ENCODE data around the gene PAPSS2.

GRCh38 chr10:87646935-87647334, 12.7 kb upstream of the PAPSS2 start:
- TF ChIP-seq EZH2 (IDR thresholded peaks at IDR 0.05; ENCODE audit: borderline replicate concordance) (no peak), EZH2phosphoT487 (IDR thresholded peaks at IDR 0.05; ENCODE audit: low read depth, severe bottlenecking, unreplicated experiment) (no peak)
- TF ChIP-seq, protein P1, sequence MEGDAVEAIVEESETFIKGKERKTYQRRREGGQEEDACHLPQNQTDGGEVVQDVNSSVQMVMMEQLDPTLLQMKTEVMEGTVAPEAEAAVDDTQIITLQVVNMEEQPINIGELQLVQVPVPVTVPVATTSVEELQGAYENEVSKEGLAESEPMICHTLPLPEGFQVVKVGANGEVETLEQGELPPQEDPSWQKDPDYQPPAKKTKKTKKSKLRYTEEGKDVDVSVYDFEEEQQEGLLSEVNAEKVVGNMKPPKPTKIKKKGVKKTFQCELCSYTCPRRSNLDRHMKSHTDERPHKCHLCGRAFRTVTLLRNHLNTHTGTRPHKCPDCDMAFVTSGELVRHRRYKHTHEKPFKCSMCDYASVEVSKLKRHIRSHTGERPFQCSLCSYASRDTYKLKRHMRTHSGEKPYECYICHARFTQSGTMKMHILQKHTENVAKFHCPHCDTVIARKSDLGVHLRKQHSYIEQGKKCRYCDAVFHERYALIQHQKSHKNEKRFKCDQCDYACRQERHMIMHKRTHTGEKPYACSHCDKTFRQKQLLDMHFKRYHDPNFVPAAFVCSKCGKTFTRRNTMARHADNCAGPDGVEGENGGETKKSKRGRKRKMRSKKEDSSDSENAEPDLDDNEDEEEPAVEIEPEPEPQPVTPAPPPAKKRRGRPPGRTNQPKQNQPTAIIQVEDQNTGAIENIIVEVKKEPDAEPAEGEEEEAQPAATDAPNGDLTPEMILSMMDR (IDR thresholded peaks at IDR 0.05; ENCODE audit: poor library complexity) = no peak
